ENCODE data around the gene ADORA3. TPM values are rescaled to one million over a fixed set of nuclear protein-coding genes. Genes with fewer than 3 reads are reported as not detected.

ADORA3 gene
- total RNA-seq, 4 donors from 2014 or later, result 2.3 to 7.7 (median 3.4) TPM

DNA sequence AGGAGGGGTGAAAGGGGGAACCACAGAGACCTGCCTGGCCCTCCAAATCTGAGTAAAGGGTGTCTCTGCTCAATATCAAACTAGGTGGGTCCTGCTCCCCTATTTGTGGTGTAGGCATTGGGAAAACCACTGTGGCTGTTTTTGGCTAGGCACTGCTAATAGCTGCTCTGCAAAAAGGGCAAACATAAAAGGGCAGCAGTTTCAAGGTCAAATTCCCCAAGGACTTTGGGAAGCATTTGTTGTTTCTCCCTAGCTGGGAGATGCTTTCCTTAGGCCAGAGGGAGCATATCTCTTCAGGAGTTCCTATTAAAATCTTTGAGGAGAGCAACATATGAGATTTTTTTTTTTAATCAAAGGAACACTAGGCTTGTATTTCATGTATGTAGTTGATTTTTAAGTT lies 27.2 kb downstream of the ADORA3 start:
- Histone ChIP-seq H3K4me1 (no peaks in the 10 kb centered on the region), H3K36me3 (no peaks in the 10 kb centered on the region), H3K27me3 (no peaks in the 10 kb centered on the region), H3K27ac (no peak overlapping the region), H3K4me3 (replicated peaks in 1 of 3) (no peak overlapping the region), H3K9me3 (no peaks in the 10 kb centered on the region)
- intact Hi-C loops (cut with DNase I), result no loop called here
- TF ChIP-seq, protein P1, sequence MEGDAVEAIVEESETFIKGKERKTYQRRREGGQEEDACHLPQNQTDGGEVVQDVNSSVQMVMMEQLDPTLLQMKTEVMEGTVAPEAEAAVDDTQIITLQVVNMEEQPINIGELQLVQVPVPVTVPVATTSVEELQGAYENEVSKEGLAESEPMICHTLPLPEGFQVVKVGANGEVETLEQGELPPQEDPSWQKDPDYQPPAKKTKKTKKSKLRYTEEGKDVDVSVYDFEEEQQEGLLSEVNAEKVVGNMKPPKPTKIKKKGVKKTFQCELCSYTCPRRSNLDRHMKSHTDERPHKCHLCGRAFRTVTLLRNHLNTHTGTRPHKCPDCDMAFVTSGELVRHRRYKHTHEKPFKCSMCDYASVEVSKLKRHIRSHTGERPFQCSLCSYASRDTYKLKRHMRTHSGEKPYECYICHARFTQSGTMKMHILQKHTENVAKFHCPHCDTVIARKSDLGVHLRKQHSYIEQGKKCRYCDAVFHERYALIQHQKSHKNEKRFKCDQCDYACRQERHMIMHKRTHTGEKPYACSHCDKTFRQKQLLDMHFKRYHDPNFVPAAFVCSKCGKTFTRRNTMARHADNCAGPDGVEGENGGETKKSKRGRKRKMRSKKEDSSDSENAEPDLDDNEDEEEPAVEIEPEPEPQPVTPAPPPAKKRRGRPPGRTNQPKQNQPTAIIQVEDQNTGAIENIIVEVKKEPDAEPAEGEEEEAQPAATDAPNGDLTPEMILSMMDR (IDR thresholded peaks at IDR 0.05), result no peak
- no peak for TF ChIP-seq POLR2A (IDR thresholded peaks at IDR 0.05)
- no peak for DNase-seq

DNA sequence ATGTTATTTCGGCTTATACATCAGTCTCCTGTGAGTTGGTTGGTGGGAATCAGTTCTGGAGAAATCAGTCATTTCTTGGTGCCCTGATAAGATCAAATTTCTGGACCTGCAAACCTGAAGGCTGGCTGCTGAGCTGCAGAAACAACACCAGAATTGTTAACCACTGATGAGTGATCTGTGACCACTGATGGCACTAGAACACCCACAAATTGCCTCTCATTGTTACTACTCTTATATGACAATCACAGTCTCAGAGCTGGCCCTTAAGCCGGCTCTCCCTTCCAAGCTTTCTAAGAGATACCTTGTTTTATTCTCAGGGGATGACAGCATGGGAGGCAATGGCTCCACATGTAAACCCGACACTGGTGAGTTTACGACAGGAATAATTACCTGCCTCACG lies 27.7 kb downstream of the ADORA3 start:
- Histone ChIP-seq H3K27me3 (no peaks in the 10 kb centered on the region), H3K4me1 (no peaks in the 10 kb centered on the region)

DNA sequence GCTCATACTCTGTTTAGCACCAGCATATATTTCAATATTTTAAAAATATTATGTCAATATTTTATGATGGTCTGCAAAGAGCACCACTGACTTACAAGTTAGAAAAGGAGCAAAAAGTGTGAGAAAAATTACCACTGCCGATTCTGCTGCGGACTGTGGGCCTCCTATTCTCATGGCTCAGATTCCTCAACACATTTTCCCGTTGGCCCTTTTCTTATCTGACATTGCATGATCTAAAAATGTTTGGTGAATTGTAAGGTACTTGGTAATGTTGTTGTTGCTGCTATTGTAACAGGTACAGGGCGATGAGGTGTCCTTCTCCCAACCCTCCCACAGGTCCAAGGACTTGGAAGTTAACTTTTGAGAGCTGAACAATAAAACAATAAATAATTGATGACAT lies 28.9 kb downstream of the ADORA3 start:
- WGBS, 2 donors, result 75 to 76% methylated on average over 4 of the region's 4 CpGs
- intact Hi-C loops (cut with DNase I), result no loop called here
- peak overlapping the region in 1 of 3 donors; percentile 10 for H3K27ac ChIP-seq
- TF ChIP-seq POLR2A (IDR thresholded peaks at IDR 0.05), result no peak
- TF ChIP-seq, protein P1 (IDR thresholded peaks at IDR 0.05), result no peak
- H3K4me1 ChIP-seq, result no peaks in the 10 kb centered on the region
- no peaks in the 10 kb centered on the region for H3K36me3 ChIP-seq
- H3K27me3 ChIP-seq, result no peaks in the 10 kb centered on the region
- no peaks in the 10 kb centered on the region for H3K9me3 ChIP-seq
- DNase-seq, result no peak
- no peak overlapping the region for H3K4me3 ChIP-seq (replicated peaks in 1 of 3)

More for the DNA sequence above, 27.7 kb downstream of the ADORA3 start:
- no peak for DNase-seq
- Histone ChIP-seq H3K4me3 (replicated peaks in 1 of 3) (no peak overlapping the region), H3K27ac (no peak overlapping the region), H3K36me3 (no peaks in the 10 kb centered on the region), H3K9me3 (no peaks in the 10 kb centered on the region)
- intact Hi-C loops (cut with DNase I), result no loop called here
- 86 to 91% methylated on average over 5 of the region's 5 CpGs for WGBS, 2 donors
- TF ChIP-seq POLR2A (IDR thresholded peaks at IDR 0.05), result no peak

DNA sequence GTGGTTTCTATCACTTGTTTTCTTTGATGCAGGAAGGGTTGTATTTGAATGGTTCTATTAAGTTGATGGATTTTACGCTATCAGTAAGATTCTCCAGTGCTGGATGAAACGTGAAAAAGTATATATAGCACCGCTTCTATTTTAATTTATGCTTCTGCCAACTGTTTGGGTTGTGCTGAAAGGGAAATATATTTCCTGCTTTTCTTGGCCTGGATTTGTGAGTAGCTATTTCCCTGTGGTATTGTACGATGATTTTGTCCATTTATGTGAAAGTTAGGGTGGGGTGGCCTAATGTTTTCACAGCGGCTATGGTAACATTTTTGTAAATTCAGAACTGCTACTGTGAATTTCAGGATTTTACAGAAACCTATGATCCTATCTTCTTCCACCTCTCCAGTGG lies 29.3 kb downstream of the ADORA3 start:
- 64 to 70% methylated on average over 5 of the region's 5 CpGs for WGBS, 2 donors
- DNase-seq, result no peak
- no peak for TF ChIP-seq POLR2A (IDR thresholded peaks at IDR 0.05)
- TF ChIP-seq, protein P1 (IDR thresholded peaks at IDR 0.05), result no peak
- H3K4me1 ChIP-seq, result no peaks in the 10 kb centered on the region
- intact Hi-C loops (cut with DNase I), result no loop called here
- H3K27ac ChIP-seq, result peak overlapping the region in 1 of 3 donors; percentile 10
- H3K27me3 ChIP-seq, result no peaks in the 10 kb centered on the region
- H3K9me3 ChIP-seq, result no peaks in the 10 kb centered on the region
- H3K4me3 ChIP-seq (replicated peaks in 1 of 3), result no peak overlapping the region
- H3K36me3 ChIP-seq, result no peaks in the 10 kb centered on the region

DNA sequence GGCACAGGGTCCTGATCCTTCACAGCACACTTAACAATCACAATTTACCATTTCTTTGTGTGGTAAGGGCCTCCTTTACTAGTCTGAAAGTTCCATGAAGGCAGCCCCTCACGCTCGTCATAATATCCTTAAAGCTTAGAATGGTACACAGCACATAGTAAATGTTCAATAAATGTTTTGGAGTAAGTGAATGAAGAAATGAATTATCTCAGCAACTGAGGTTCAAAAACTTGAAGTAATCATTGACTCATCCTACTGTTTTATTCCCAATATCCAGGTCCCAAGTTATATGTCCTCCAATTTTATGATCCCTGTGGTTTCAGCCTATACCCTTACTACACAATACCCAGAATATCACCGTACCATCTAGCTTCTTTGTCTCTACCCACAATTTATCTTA lies 31.9 kb downstream of the ADORA3 start:
- 96 to 97% methylated on average over 3 of the region's 3 CpGs for WGBS, 2 donors
- Histone ChIP-seq H3K4me3 (replicated peaks in 1 of 3) (no peak overlapping the region), H3K9me3 (no peaks in the 10 kb centered on the region), H3K27me3 (no peaks in the 10 kb centered on the region), H3K27ac (no peak overlapping the region), H3K36me3 (peaks cover 0 to 4% of the 10 kb centered on the region in 2 donors), H3K4me1 (no peaks in the 10 kb centered on the region)
- TF ChIP-seq, protein P1 (IDR thresholded peaks at IDR 0.05), result no peak
- no peak for TF ChIP-seq POLR2A (IDR thresholded peaks at IDR 0.05)
- intact Hi-C loops (cut with DNase I), result no loop called here
- no peak for DNase-seq

DNA sequence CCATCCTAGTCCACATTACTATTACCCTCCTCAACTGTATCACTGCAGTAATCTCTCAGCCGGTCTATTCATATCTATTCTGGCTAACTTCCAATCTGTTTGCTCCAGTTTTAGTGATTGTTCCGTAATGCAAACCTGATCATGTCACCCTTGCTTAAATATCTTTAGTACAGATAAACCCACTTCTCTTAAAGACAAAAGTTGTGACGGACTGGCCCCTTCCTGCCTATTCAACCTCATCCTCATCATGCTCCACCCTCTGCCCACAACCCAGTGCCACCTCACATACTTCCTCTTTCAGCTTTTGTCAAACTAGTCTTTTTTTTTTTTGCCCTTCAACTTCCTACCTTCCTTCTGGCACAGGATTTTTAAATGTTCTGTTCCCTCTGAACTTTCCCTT lies 32.4 kb downstream of the ADORA3 start:
- 64 to 73% methylated on average over 3 of the region's 3 CpGs for WGBS, 2 donors
- H3K4me3 ChIP-seq (replicated peaks in 1 of 3), result no peak overlapping the region
- H3K9me3 ChIP-seq, result no peaks in the 10 kb centered on the region
- peaks cover 0 to 4% of the 10 kb centered on the region in 2 donors for H3K36me3 ChIP-seq
- peak; percentile 11 to 14 for DNase-seq
- no peaks in the 10 kb centered on the region for H3K27me3 ChIP-seq
- no peaks in the 10 kb centered on the region for H3K4me1 ChIP-seq
- H3K27ac ChIP-seq, result no peak overlapping the region
- intact Hi-C loops (cut with DNase I), result no loop called here
- TF ChIP-seq, protein P1 (IDR thresholded peaks at IDR 0.05), result no peak
- no peak for TF ChIP-seq POLR2A (IDR thresholded peaks at IDR 0.05)

Measured in thyroid gland (tissue), 4 donors.